Breast epithelium (tissue), 4 donors: ENCODE measurements around the gene TNIP1. TPM values are rescaled to one million over a fixed set of nuclear protein-coding genes. Genes with fewer than 3 reads are reported as not detected.

ENCODE experiments used
- DNase-seq, 2 donors: peaks; one replicate each; pipeline ENCODE4 v3.0.0-alpha.2; 2019; ENCODE audit warnings: low spot score in 2 of 2
- H3K27ac ChIP-seq, 2 donors: fragments of 200-600 bp; sonication (generic) in 1 of 2; one replicate each; pipeline ENCODE4 v1.5.1; 2016 to 2019; ENCODE audit warnings: mild to moderate bottlenecking in 1 of 2
- H3K27me3 ChIP-seq, 2 donors: fragments of 200-600 bp; sonication (generic) in 1 of 2; one replicate each; pipeline versions ENCODE4 v1.5.1 to v1.6.0; 2017 to 2019; ENCODE audit warnings: control low read depth in 1 of 2, mild to moderate bottlenecking in 1 of 2
- H3K36me3 ChIP-seq: fragments of 200-600 bp; one replicate; pipeline ENCODE4 v1.5.1; 2019
- H3K4me1 ChIP-seq, 2 donors: fragments of 200-600 bp; sonication (generic); one replicate each; pipeline ENCODE4 v1.5.1; 2016 to 2019; ENCODE audit warnings: control low read depth in 1 of 2
- H3K4me3 ChIP-seq, 3 donors: fragments of 200-600 bp; sonication (generic); 1 replicate in 2 of 3; 2 replicates in 1 of 3; pipeline ENCODE4 v1.5.1; 2016 to 2019; ENCODE audit warnings: mild to moderate bottlenecking in 3 of 3, moderate library complexity in 2 of 3
- H3K9me3 ChIP-seq, 2 donors: fragments of 200-600 bp; sonication (generic) in 1 of 2; one replicate each; pipeline ENCODE4 v1.5.1; 2016 to 2019; ENCODE audit warnings: control low read depth in 1 of 2
- CTCF ChIP-seq, 3 donors: fragments of 450-650 bp; IDR thresholded peaks; one replicate each; pipeline ENCODE4 v1.5.1; 2016 to 2017; ENCODE audit warnings: antibody characterized with exemption in 3 of 3, mild to moderate bottlenecking in 3 of 3, moderate library complexity in 3 of 3
- POLR2A ChIP-seq: fragments of 450-650 bp; IDR thresholded peaks from one replicate; pipeline ENCODE4 v1.6.1; 2016; ENCODE audit warnings: antibody characterized with exemption, mild to moderate bottlenecking, moderate library complexity
- POLR2AphosphoS5 ChIP-seq, 3 donors: sonication (generic); formaldehyde crosslinking; IDR thresholded peaks; one replicate each; pipeline ENCODE4 v1.6.1; 2017; ENCODE audit warnings: antibody characterized with exemption in 3 of 3
- intact Hi-C: fragments of 100-400 bp; cut with DNase I; formaldehyde crosslinking; loops from one replicate; pipeline ENCODE4 v1.15.1; 2023; ENCODE audit warnings: low total_unique reads
- total RNA-seq, 3 donors: library from RNA; depleted of rRNA; stranded (reverse); fragments of >200 nt; gene quantifications; one replicate each; pipeline ENCODE4 v1.1.0, GENCODE V29; 2016

Gene TNIP1
- total RNA-seq, 3 donors from 2014 or later: 65.3 to 221 (median 91.8) TPM

GRCh38 chr5:151020304-151021110 lies 60.3 kb downstream of the TNIP1 start, which contains the start of gene GPX3:
TSS of gene GPX3 (plus strand) at chr5:151020591. CDS start at chr5:151020655, 64 bp downstream.
- Histone ChIP-seq H3K27ac (peak within 1 kb of the TSS; percentile 86 to 92), H3K4me1 (peaks cover 0 to 20% of the 10 kb centered on the region in 2 donors), H3K27me3 (no peaks in the 10 kb centered on the region), H3K9me3 (no peaks in the 10 kb centered on the region), H3K36me3 (no peaks in the 10 kb centered on the region), H3K4me3 (peak within 1 kb of the TSS; percentile 70 to 84 (median 73))
- intact Hi-C loops: no loop called here
- TF ChIP-seq POLR2A: peak; percentile 86
- peak; percentile 87 to 96 (median 88) for TF ChIP-seq POLR2AphosphoS5 (IDR thresholded peaks at IDR 0.05)
- TF ChIP-seq CTCF (IDR thresholded peaks at IDR 0.05): no peak
- DNase-seq: peak; percentile 88 to 90

GRCh38 chr5:151019331-151019730 lies 61.5 kb downstream of the TNIP1 start:
- intact Hi-C loops: no loop called here
- Histone ChIP-seq H3K9me3 (no peaks in the 10 kb centered on the region), H3K27ac (peak overlapping the region; percentile 86 to 92), H3K4me3 (no peak overlapping the region), H3K27me3 (no peaks in the 10 kb centered on the region), H3K36me3 (no peaks in the 10 kb centered on the region), H3K4me1 (peaks cover 0 to 15% of the 10 kb centered on the region in 2 donors)
- DNase-seq: no peak
- TF ChIP-seq CTCF (IDR thresholded peaks at IDR 0.05) (no peak), POLR2A (no peak), POLR2AphosphoS5 (IDR thresholded peaks at IDR 0.05) (no peak)

GRCh38 chr5:151018846-151019245 lies 62.0 kb downstream of the TNIP1 start:
- TF ChIP-seq POLR2A (no peak), POLR2AphosphoS5 (IDR thresholded peaks at IDR 0.05) (no peak), CTCF (IDR thresholded peaks at IDR 0.05) (no peak)
- no peaks in the 10 kb centered on the region for H3K9me3 ChIP-seq
- peaks cover 0 to 10% of the 10 kb centered on the region in 2 donors for H3K4me1 ChIP-seq
- no peaks in the 10 kb centered on the region for H3K36me3 ChIP-seq
- H3K4me3 ChIP-seq: no peak overlapping the region
- H3K27ac ChIP-seq: no peak overlapping the region
- no peak for DNase-seq
- no peaks in the 10 kb centered on the region for H3K27me3 ChIP-seq
- intact Hi-C loops: no loop called here

GRCh38 chr5:151017897-151018296 lies 62.9 kb downstream of the TNIP1 start:
- Histone ChIP-seq H3K27me3 (no peaks in the 10 kb centered on the region), H3K27ac (no peak overlapping the region), H3K9me3 (no peaks in the 10 kb centered on the region), H3K36me3 (no peaks in the 10 kb centered on the region), H3K4me3 (no peak overlapping the region), H3K4me1 (peaks cover 0 to 2% of the 10 kb centered on the region in 2 donors)
- no peak for DNase-seq
- TF ChIP-seq POLR2AphosphoS5 (IDR thresholded peaks at IDR 0.05): no peak
- TF ChIP-seq CTCF (IDR thresholded peaks at IDR 0.05): no peak
- no peak for TF ChIP-seq POLR2A
- intact Hi-C loops: no loop called here

- Histone ChIP-seq H3K27me3 (no peaks in the 10 kb centered on the region), H3K4me1 (no peaks in the 10 kb centered on the region), H3K4me3 (no peak overlapping the region), H3K9me3 (no peaks in the 10 kb centered on the region), H3K27ac (peak overlapping the region; percentile 40 to 48), H3K36me3 (no peaks in the 10 kb centered on the region)
- intact Hi-C loops: no loop called here
- TF ChIP-seq CTCF (IDR thresholded peaks at IDR 0.05) (no peak), POLR2A (no peak), POLR2AphosphoS5 (IDR thresholded peaks at IDR 0.05) (peak; percentile 45 to 85 (median 83))
- DNase-seq: peak in 1 of 2 donors; percentile 63
Measured at GRCh38 chr5:151016700-151017099, 64.1 kb downstream of the TNIP1 start.
